Measurements from ENCODE around the gene GALNT9.

GRCh38 chr12:132271755-132272092, 57.7 kb downstream of the GALNT9 start:
- TF ChIP-seq, protein P1, sequence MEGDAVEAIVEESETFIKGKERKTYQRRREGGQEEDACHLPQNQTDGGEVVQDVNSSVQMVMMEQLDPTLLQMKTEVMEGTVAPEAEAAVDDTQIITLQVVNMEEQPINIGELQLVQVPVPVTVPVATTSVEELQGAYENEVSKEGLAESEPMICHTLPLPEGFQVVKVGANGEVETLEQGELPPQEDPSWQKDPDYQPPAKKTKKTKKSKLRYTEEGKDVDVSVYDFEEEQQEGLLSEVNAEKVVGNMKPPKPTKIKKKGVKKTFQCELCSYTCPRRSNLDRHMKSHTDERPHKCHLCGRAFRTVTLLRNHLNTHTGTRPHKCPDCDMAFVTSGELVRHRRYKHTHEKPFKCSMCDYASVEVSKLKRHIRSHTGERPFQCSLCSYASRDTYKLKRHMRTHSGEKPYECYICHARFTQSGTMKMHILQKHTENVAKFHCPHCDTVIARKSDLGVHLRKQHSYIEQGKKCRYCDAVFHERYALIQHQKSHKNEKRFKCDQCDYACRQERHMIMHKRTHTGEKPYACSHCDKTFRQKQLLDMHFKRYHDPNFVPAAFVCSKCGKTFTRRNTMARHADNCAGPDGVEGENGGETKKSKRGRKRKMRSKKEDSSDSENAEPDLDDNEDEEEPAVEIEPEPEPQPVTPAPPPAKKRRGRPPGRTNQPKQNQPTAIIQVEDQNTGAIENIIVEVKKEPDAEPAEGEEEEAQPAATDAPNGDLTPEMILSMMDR (IDR thresholded peaks at IDR 0.05): no peak
- TF ChIP-seq POLR2A (IDR thresholded peaks at IDR 0.05): no peak
- no peak for TF ChIP-seq EP300 (IDR thresholded peaks at IDR 0.05)
